Measurements from ENCODE around the gene DNER.
"Not testable (repeated sequence)": the region's sequence is repeated elsewhere in the genome, so short reads cannot be mapped to it uniquely, and the experiment has no call there.

DNER gene

DNA sequence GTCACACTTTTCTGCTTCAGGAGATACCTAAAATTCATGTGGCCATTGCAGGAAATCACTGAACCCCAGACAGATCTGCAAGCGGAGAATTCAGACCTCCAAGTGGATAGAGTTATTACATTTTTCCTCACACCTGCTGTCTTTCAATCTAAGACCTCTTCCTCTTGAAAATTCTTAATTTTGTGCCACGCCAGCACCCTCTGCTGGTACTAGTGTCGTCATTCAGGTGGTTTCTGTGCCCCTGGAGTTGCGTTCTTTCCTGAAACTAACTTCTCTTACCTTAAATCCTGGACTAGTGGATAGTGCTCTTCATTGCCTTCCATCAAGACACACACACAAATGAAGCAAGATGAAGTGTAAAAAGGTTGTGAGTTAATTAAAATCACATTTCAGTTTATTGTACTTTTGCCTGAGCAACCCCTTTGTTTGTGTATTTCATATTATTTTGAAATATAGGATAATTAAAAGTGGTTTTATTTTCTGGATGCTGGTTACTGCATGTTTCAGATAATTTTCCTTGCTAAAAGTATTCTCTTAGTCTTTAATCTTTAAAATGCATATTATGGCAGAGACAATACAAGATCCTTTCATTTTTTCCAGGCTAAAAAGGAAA lies 1.6 kb upstream of the DNER start:
- peak; percentile 13 for DNase-seq

DNA sequence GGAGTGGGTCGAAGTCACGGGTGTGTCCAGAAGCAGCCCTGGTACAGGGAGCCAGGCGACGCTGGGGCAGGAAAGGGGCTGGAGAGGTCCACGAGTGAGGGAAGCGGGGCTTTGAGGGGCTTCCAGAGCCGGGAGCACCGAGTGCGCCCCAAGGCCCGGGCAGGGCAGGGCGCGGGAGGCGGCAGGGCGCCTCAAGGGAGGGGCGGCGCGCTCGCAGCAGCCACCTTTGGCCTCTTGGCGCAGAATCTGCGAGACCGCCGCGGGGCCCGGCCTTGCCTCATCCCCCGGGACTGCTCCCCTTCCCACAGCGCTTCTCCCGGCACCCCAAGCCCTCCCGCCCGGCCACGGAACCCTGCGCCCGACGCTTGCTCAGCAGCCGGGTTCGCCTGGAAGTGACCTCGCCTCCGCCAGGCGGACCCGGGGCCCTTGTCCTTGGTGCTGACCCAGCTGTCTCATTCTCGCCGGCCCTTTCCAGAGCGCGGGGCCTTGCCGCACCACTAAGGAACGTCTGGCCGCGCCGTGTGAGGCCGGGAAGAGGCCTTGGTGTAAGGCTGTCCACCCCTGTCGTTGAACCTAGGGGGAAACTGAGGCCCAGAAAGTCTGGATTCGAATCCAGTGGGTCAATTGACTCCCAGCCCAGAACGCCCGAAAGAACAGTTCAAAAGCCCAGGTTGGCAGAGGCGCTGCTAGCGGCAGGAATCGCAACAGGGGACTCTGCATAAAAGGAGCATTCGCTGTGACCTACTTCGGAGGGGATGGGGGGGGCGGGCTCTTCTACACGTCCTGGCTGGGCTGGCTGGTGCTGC lies 584 bp upstream of the DNER start:
- peak; percentile 17 for DNase-seq

DNA sequence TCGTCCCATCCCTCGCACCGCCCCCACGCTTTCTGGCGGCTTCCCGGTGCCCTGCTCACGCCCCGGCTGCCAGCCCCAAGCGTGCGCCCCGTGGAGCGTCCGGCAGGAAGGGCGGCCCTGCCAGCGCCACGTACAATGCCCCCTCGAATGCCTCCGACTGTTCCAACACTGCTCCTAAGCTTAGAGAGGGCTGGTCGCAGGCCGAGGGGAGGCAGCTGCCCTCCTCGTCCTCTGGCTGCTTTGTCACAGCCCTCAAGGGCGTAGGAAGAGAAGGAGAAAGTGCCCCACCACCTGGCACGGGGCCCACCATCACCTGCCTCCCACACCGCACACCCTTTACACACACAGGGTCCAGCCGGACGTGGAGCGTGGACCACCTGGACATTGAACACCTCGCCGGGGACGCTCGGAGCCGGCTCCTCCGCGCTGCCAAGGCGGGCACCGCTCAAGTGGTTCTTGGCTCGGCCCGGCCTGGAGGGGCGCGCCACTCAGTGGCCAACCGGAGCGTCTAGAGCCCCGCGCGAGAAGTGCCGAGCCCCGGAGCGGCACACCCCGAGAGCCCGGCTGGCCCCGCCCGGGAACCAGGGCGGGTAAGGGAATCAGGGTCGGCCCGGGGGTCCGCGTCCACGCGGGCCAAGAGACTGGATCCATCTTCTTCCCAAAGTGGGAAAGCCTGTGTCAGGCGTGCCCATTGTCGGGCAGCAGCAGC lies 830 bp downstream of the DNER start:
- no peak for DNase-seq

DNA sequence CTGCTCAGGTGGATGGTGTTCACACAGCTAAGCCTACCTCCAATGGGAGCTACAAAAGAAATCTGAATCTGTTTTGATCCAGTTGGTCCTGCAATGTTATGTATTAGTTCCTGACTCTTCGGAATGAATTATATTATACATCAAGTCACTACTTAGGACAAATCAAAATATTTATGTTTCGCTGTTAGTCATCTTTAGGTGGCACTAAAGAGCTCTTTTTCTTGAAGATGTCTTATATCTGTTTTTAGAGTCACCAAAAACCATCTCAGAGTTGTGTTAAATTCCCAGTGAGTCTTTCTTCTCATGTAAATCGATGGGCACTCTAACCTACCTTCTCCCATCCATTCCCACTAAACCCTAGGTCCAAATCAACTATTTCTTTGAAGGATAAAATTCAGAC lies 2.2 kb downstream of the DNER start:
- no peak for DNase-seq

GRCh38 chr2:229708335-229708734 lies 6.0 kb downstream of the DNER start:
- no peak for DNase-seq

- DNase-seq: no peak
These were observed 10.3 kb downstream of the DNER start for GRCh38 chr2:229703909-229704630.

- DNase-seq: no peak
These were observed 12.6 kb downstream of the DNER start for GRCh38 chr2:229701716-229702115.

- no peak for DNase-seq
These were observed 13.3 kb downstream of the DNER start for GRCh38 chr2:229701062-229701461.

- no peak for DNase-seq
These were observed 18.4 kb downstream of the DNER start for GRCh38 chr2:229695961-229696360.

DNA sequence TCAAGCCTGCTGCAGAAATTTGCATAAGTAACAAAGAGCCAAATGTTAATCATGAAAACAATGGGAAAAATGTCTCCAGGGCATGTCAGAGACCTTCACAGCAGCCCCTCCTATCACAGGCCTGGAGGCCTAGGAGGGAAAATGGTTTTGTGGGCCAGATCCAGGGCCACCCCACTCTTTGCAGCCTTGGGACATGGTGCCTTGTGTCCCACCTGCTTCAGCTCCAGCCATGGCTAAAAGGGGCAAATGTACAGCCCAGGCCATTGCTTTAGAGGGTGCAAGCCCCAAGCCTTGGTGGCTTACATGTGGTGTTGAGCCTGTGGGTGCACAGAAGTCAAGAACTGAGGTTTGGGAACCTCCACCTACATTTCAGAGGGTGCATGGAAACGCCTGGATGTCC lies 20.5 kb downstream of the DNER start:
- DNase-seq: not testable (repeated sequence)

- DNase-seq: no peak
These were observed 22.7 kb downstream of the DNER start for GRCh38 chr2:229691631-229692030.

DNA sequence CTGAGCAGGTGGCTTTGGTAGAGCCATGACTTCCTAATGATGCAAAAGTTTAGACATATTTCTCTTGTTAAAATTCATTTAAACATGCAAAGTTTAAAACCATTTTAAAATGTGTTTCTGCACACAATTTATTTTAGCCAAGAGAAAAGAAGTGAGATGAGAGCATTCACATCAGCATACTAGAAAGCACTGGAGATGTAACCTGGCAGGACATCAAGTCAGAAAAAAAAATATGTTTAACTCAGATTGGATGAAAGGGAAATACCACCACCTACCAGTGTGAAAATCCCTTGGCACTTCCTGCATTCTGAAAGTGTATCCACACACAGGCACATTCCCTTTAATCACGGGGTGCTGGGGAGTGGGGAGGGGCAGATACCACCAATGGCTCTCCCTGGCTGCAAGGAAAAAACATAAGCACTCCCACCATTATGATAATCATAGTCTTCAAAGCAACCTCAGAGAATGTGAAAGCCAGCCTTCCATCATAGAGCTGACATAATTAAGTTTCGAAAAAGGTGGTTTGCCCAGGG lies 25.0 kb downstream of the DNER start:
- no peak for DNase-seq

DNA sequence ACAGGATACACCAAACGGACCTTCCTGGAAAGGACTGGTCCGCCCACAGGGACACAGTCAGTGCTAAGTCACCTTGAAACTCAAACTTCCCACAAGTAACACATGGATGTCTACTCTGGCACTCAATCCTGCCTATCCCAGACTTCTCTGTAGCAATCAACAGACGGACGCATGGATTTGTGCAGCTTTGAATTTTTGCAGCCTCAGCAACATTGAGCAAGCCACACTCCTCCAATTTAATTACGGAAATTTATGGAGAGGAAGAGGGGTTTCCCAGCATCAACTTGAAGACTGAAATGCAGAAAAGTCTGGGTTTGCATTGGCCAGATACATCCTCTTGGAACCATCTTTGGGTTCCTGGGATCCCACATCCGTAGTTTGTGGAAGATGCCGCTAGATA lies 26.2 kb downstream of the DNER start:
- no peak for DNase-seq

DNA sequence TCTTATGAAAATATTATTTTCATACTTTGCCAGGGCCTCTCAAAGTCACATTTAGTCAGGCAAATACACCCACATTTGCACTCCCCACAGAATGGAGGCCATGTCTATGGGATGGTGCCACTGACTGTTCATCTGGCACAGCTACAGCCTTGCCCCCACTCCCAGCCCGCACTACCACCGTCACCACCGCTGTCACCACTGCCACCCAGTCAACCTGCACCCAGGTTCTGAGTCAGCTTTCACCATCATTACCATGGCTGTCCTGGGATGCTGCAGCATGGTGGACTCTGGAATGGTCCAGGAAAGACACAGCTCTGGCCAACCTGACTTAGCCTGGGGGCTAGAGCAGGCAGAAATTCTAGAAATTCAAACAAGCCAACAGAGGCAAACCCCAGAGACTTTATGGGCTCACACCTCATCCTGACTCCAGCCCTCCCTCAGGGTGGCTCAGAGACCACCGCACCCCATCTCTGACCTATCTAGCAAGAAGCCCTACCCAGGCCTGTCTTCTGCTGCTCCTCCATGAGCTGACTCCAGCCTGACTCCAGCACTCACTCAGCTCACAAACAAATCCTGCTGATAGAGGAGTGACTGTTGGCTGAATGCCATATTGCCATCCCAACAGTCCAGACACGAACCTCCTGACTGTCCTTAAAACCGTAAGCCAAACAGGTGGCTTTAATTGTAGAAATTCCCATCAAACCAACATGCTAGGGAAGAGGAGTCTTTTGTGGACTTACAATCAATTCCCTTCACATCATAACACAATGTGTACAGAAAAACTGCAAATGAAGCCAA lies 28.0 kb downstream of the DNER start:
- no peak for DNase-seq

DNA sequence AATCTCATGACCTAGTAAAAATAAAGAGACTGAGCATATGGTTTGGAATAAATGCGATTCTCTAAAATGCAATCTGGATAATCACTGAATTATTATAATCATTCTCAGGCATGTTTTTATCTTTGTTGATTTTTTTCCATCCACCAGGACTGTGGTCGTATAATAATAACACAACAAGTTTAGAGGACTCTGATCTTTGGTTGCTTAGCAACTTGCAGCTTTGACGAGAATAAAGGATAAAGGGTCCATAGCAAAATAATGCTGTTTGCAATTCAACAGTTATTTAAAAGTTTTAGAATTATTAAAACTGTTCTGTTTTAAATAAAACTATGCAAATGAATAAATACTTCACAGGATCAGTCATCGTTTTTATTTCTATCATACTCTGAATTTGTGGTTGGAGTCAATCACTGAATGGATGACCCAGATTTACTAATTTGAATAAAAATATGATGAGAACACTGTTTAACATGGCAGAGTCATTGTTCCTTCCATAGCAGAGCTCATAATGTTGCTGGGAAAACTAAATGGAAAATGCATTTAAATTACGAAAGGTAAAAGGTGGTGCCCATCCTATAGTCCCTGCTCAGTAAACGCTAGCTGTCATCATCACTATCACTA lies 29.3 kb downstream of the DNER start:
- no peak for DNase-seq

DNA sequence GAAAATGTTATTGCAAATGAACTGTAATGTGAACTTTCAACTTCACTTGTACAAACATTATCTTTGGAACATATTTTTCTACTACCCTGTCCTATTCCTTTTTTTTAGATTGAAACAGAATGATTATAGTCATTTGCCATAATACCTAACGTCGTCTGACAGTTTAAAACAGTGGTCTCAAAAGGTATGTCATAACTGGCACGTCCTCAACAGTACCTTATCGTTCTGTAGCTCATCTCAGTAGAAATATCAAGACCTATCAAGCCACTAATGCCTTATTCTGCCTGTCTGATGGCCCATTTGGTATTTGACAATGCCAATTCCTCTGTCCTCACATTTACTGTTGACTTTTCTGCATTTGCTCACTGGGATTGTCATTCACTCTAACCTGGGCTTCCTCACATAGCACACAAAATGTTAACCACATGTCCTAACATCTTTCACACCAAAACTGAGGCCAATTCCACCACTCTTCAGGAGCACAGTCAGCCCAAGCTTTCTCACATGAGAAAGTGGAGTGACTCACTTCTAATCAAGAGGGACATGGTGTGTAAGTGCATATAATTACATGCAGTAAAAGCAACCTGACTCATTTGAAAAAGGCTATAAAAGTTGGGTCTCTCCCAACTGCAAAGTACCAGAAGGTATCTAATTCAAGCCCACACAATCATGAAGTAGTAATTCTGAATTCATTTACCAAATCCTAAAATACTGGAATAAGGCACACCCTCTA lies 34.8 kb downstream of the DNER start:
- DNase-seq: no peak

- no peak for DNase-seq
These were observed 38.8 kb downstream of the DNER start for GRCh38 chr2:229675569-229675968.

DNA sequence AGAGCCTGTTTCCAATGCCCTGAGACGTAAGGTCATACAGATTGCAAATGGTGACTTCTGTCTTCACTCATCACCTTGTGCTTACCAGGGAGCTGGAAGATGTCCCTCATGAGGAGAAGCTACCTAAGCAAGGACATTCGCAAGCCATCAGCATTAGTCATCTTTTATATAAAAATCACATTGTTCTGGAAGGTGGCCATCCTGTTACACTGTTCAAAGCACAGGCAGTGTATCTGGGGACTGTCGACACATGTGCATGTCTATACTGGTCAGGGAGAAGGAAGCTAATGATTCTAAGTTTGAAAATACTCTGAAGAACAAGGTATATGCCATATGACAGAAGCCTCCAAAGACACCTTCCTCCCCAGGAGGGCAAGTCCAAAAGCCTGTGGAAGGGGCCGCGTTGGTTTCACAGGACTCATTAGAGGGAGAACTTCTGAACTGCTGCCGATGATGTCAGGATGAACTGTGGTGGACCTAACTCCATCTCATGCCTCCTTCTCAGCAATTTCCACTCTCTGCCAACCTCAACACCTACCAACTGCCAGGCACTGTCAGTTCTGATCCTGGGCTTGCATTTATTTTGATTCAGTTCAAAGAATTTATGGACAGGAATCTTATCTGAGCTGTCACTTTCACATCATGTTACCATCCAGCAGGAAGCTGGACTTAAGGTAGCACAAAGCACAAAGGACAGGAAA lies 39.4 kb downstream of the DNER start:
- DNase-seq: no peak

DNA sequence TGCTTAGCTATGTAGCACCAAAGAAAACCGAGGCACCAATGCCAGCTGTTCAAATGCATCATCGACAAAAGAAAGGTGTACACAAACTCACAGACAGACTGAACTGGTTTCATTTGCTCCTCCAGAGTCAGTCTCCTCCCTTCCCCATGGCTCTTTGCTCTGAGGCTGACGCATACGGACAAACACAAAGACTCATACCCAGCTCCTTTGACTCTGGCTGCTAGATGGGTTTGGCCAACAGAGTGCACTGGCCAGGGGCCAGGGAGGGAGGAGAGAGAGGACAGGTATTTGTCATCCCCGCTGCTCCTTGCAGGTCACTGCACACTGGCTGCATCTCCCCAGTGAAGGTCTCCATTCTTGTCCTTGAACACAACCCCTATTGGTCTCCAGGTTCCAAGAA lies 40.7 kb downstream of the DNER start:
- DNase-seq: no peak

GRCh38 chr2:229672021-229672420 lies 42.3 kb downstream of the DNER start:
- DNase-seq: no peak
